Neural cell (in vitro differentiated cells): ENCODE data around the gene MLLT1. TPM values are rescaled to one million over a fixed set of nuclear protein-coding genes. Genes with fewer than 3 reads are reported as not detected.

Experiments
- H2AFZ ChIP-seq: fragments of 200-600, 300-800 bp; sonication (generic), shearing (Covaris generic); 2 replicates; pipeline ENCODE4 v1.6.0; 2014; ENCODE audit warnings: low read depth, mild to moderate bottlenecking, antibody characterized with exemption, low read length, moderate library complexity
- H3F3A ChIP-seq: fragments of 200-600 bp; shearing (Covaris generic); 2 replicates; pipeline ENCODE4 v1.6.1; 2016; ENCODE audit warnings: mild to moderate bottlenecking, moderate library complexity, mixed read lengths, antibody characterized with exemption, low read length; ENCODE audit not compliant: insufficient read depth, poor library complexity, severe bottlenecking
- H3K27ac ChIP-seq: fragments of 200-600, 300-800 bp; sonication (generic), shearing (Covaris generic); 2 replicates; pipeline ENCODE4 v1.5.1; 2014; ENCODE audit warnings: mild to moderate bottlenecking, low read length, moderate library complexity
- H3K27me3 ChIP-seq: fragments of 300-800, 200-600 bp; sonication (generic), shearing (Covaris generic); 2 replicates; pipeline ENCODE4 v1.6.0; 2014; ENCODE audit warnings: mild to moderate bottlenecking, low read depth, low read length, moderate library complexity; ENCODE audit not compliant: insufficient read depth
- H3K36me3 ChIP-seq: fragments of 300-800, 200-600 bp; sonication (generic), shearing (Covaris generic); 2 replicates; pipeline ENCODE4 v1.5.1; 2014; ENCODE audit warnings: mild to moderate bottlenecking, antibody characterized with exemption, low read length, moderate library complexity; ENCODE audit not compliant: insufficient read depth
- H3K4me2 ChIP-seq: fragments of 300-800, 200-600 bp; sonication (generic), shearing (Covaris generic); 2 replicates; pipeline ENCODE4 v1.6.0; 2014; ENCODE audit warnings: mild to moderate bottlenecking, low read length
- H3K4me3 ChIP-seq: fragments of 300-800, 200-600 bp; sonication (generic), shearing (Covaris generic); 2 replicates; pipeline ENCODE4 v1.5.1; 2014; ENCODE audit warnings: mild to moderate bottlenecking, low read length, moderate library complexity
- H3K79me2 ChIP-seq: fragments of 200-600 bp; shearing (Covaris generic); replicated peaks from 2 replicates; pipeline ENCODE4 v1.6.0; 2014; ENCODE audit warnings: mild to moderate bottlenecking, low read length, moderate library complexity; ENCODE audit not compliant: insufficient read depth
- H3K9ac ChIP-seq: fragments of 300-800, 200-600 bp; sonication (generic), shearing (Covaris generic); 2 replicates; pipeline ENCODE4 v1.6.1; 2016; ENCODE audit warnings: mild to moderate bottlenecking, low read length, mixed read lengths
- H3K9me2 ChIP-seq: fragments of 200-600 bp; shearing (Covaris generic); 2 replicates; pipeline ENCODE4 v1.6.1; 2016; ENCODE audit warnings: mild to moderate bottlenecking, low read length, mixed read lengths; ENCODE audit not compliant: insufficient read depth
- H3K9me3 ChIP-seq: fragments of 200-600, 300-800 bp; sonication (generic), shearing (Covaris generic); 2 replicates; pipeline ENCODE4 v1.6.1; 2016; ENCODE audit warnings: mild to moderate bottlenecking, mixed run types, low read length, moderate library complexity, mixed read lengths
- H4K20me1 ChIP-seq: fragments of 200-600 bp; shearing (Covaris generic); 2 replicates; pipeline ENCODE4 v1.6.1; 2016; ENCODE audit warnings: mild to moderate bottlenecking, mixed run types; ENCODE audit not compliant: insufficient read depth
- CTCF ChIP-seq: fragments of 450-650 bp; IDR thresholded peaks from 2 replicates; pipeline ENCODE4 v1.5.1; 2014; ENCODE audit warnings: antibody characterized with exemption, mild to moderate bottlenecking, moderate library complexity; ENCODE audit not compliant: poor library complexity, severe bottlenecking
- EP300 ChIP-seq: fragments of 450-650 bp; conservative IDR thresholded peaks from 2 replicates; pipeline ENCODE4 v1.6.1; 2014; ENCODE audit warnings: antibody characterized with exemption, mild to moderate bottlenecking, moderate library complexity; ENCODE audit not compliant: poor library complexity, severe bottlenecking
- EZH2 ChIP-seq: fragments of 200-600, 300-800 bp; shearing (Covaris generic), sonication (generic); IDR thresholded peaks from 2 replicates; pipeline ENCODE4 v1.6.1; 2014; ENCODE audit warnings: antibody characterized with exemption, low read length, borderline replicate concordance, mild to moderate bottlenecking; ENCODE audit not compliant: insufficient read depth, poor library complexity, severe bottlenecking
- MXI1 ChIP-seq: fragments of 450-650 bp; conservative IDR thresholded peaks from 2 replicates; pipeline ENCODE4 v1.6.1; 2014; ENCODE audit warnings: antibody characterized with exemption, mild to moderate bottlenecking; ENCODE audit not compliant: poor library complexity, severe bottlenecking
- POLR2AphosphoS5 ChIP-seq: IDR thresholded peaks from 2 replicates; pipeline ENCODE4 v1.6.1; 2012
- RAD21 ChIP-seq: fragments of 450-650 bp; conservative IDR thresholded peaks from 2 replicates; pipeline ENCODE4 v1.6.1; 2014; ENCODE audit warnings: antibody characterized with exemption, mild to moderate bottlenecking, moderate library complexity
- REST ChIP-seq: IDR thresholded peaks from 2 replicates; pipeline ENCODE4 v1.6.1; 2012; ENCODE audit warnings: borderline replicate concordance
- SMC3 ChIP-seq: fragments of 450-650 bp; conservative IDR thresholded peaks from 2 replicates; pipeline ENCODE4 v1.6.1; 2014; ENCODE audit warnings: antibody characterized with exemption, mild to moderate bottlenecking, moderate library complexity; ENCODE audit not compliant: poor library complexity
- TAF1 ChIP-seq: IDR thresholded peaks from 2 replicates; pipeline ENCODE4 v1.6.1; 2012; ENCODE audit warnings: low read depth
- polyA plus RNA-seq: library from polyadenylated mRNA; depleted of rRNA; stranded (reverse); fragments of >200 nt; gene quantifications from 2 replicates; pipeline ENCODE4 v1.2.3, GENCODE V29; 2014

The MLLT1 gene
- polyA plus RNA-seq, 1 donor from 2014 or later: 34.0 TPM

DNA sequence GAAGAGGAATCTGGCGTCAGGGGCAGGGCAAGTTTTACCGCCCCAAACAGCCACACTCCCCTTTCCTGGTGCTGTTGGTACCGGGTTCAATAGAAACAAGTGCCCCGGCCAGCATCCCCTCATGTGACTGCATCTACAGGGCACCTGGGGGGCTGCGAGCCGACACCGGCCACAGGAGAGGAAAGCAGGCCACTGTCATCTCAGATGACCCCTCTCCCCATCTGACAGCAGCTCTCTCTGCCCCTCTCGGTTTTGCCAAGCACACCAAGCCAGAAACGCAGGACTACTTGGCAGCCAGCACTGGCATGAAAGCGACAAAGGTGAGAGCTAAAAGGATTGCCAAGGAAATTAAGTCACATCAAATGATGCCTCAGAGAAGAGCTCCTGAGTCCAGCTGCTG, 37.1 kb downstream of the MLLT1 start:
- no peak overlapping the region for H3K9ac ChIP-seq
- H3K9me3 ChIP-seq: peaks cover 12% of the 10 kb centered on the region
- H3K4me2 ChIP-seq: no peak overlapping the region
- no peaks in the 10 kb centered on the region for H3K27me3 ChIP-seq
- peaks cover 27% of the 10 kb centered on the region for H3K79me2 ChIP-seq
- TF ChIP-seq EP300 (no peak), TAF1 (no peak), MXI1 (no peak), REST (no peak), EZH2 (no peak), RAD21 (no peak), SMC3 (no peak), POLR2AphosphoS5 (no peak), CTCF (no peak)
- H3K27ac ChIP-seq: no peak overlapping the region
- peaks cover 7% of the 10 kb centered on the region for H3K36me3 ChIP-seq
- no peak overlapping the region for H2AFZ ChIP-seq
- no peaks in the 10 kb centered on the region for H3K9me2 ChIP-seq
- H4K20me1 ChIP-seq: no peaks in the 10 kb centered on the region
- H3K4me3 ChIP-seq: no peak overlapping the region
- H3F3A ChIP-seq: no peaks in the 10 kb centered on the region

DNA sequence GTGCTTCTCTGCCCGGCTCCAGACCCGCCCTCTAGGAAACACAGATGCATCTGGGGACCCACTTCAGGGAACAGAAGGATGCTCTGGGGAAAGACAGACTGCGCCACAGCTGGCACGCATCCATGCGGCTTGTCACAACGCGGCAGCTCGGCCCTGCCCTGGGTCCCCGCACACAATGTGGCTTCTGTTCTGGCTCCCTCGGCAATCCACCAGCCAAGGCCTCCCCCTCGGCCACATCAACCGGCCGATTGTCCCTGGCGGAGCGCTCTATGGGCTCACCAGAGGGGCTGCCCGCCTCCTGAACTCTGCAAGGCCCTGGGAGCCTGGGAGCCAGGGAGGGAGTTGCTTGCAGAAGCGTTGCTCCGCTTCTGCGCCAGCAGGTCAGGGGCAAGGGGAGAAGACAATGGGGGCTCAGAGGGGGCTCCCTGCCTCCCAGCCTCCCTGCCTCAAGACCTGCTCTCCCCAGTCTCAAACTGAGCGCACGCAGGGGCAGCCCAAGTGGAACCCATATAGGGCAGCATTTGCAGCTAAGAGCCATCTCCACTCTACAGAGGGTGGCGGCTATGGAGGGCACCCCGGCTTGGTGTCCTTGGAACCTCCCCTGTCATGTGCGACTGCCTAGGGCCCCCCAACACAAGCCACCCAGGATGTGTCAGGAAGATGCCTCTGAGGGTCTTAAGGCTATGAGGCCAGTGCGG, 37.9 kb downstream of the MLLT1 start:
- Histone ChIP-seq H3K9ac (no peak overlapping the region), H4K20me1 (no peaks in the 10 kb centered on the region), H3K79me2 (peaks cover 22% of the 10 kb centered on the region), H3F3A (no peaks in the 10 kb centered on the region), H3K9me2 (no peaks in the 10 kb centered on the region), H3K9me3 (peaks cover 8% of the 10 kb centered on the region), H3K4me2 (no peak overlapping the region), H3K27me3 (no peaks in the 10 kb centered on the region), H2AFZ (no peak overlapping the region), H3K36me3 (peaks cover 3% of the 10 kb centered on the region), H3K27ac (no peak overlapping the region), H3K4me3 (no peak overlapping the region)
- no peak for TF ChIP-seq RAD21
- TF ChIP-seq POLR2AphosphoS5: no peak
- no peak for TF ChIP-seq REST
